HUES64 (cell line): ENCODE data around the gene VAV1.
"Not testable (repeated sequence)": the region's sequence is repeated elsewhere in the genome, so short reads cannot be mapped to it uniquely, and the experiment has no call there.

Experiments
- H3K27ac ChIP-seq: 2 replicates; pipeline ENCODE4 v1.7.0; 2013; ENCODE audit warnings: low read depth, low read length, inconsistent platforms
- H3K27me3 ChIP-seq: 2 replicates; pipeline ENCODE4 v1.6.1; 2013; ENCODE audit warnings: mild to moderate bottlenecking, low read length; ENCODE audit not compliant: insufficient read depth
- H3K36me3 ChIP-seq: 2 replicates; pipeline ENCODE4 v1.6.1; 2013; ENCODE audit warnings: mild to moderate bottlenecking, low read length; ENCODE audit not compliant: insufficient read depth
- H3K4me1 ChIP-seq: 2 replicates; pipeline ENCODE4 v1.6.1; 2013; ENCODE audit warnings: mild to moderate bottlenecking, low read length, moderate library complexity; ENCODE audit not compliant: insufficient read depth
- H3K4me3 ChIP-seq: 2 replicates; pipeline ENCODE4 v1.5.1; 2013; ENCODE audit warnings: mild to moderate bottlenecking, low read length, moderate library complexity
- H3K9ac ChIP-seq: 2 replicates; pipeline ENCODE4 v1.6.1; 2013; ENCODE audit warnings: mild to moderate bottlenecking, low read depth, low read length
- H3K9me3 ChIP-seq: 2 replicates; pipeline ENCODE4 v1.6.1; 2013; ENCODE audit warnings: low read depth, low read length; ENCODE audit not compliant: insufficient read depth
- WGBS: fragments of 150-250, 120-280 bp; methylation state at CpG from one replicate; pipeline ENCODE4 v1.1.7; 2013; ENCODE audit warnings: missing lambda C conversion rate; 5-methylcytosine and 5-hydroxymethylcytosine counted together

The VAV1 gene

DNA sequence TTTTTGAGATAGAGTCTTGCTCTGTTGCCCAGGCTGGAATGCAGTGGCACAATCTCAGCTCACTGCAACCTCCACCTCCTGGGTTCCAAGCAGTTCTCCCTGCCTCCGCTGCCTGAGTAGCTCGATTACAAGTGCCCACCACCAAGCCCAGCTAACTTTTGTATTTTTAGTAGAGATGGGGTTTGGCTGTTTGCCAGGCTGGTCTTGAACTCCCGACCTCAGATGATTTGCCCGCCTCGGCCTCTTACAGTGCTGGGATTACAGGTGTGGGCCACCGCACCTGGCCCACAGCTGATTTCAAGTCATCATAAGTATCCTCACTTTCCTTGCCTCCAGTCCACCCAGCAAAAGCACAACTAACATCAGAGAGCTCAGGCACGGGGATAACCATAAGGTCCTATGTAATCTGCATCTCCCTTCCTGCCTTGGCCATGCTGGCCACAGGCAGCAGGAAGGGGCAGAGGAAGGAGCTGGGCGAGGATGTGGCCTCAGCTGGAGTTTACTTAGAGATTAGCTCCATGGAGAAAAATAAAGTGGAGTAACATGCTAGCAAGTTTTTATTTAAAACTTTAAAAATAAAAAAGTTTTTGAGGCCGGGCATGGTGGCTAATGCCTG lies 91.9 kb downstream of the VAV1 start:
- Histone ChIP-seq H3K27me3 (no peaks in the 10 kb centered on the region), H3K9me3 (peaks cover 21% of the 10 kb centered on the region), H3K36me3 (no peaks in the 10 kb centered on the region), H3K27ac (no peak overlapping the region), H3K9ac (no peak overlapping the region), H3K4me1 (no peaks in the 10 kb centered on the region), H3K4me3 (no peak overlapping the region)
- 85% methylated on average over 8 of the region's 9 CpGs for WGBS

GRCh38 chr19:6865849-6866248 lies 93.3 kb downstream of the VAV1 start:
- 85% methylated on average over 10 of the region's 10 CpGs for WGBS
- H3K9ac ChIP-seq, result no peak overlapping the region
- no peak overlapping the region for H3K27ac ChIP-seq
- H3K36me3 ChIP-seq, result no peaks in the 10 kb centered on the region
- peaks cover 33% of the 10 kb centered on the region for H3K9me3 ChIP-seq
- no peak overlapping the region for H3K4me3 ChIP-seq
- H3K27me3 ChIP-seq, result no peaks in the 10 kb centered on the region
- no peaks in the 10 kb centered on the region for H3K4me1 ChIP-seq

DNA sequence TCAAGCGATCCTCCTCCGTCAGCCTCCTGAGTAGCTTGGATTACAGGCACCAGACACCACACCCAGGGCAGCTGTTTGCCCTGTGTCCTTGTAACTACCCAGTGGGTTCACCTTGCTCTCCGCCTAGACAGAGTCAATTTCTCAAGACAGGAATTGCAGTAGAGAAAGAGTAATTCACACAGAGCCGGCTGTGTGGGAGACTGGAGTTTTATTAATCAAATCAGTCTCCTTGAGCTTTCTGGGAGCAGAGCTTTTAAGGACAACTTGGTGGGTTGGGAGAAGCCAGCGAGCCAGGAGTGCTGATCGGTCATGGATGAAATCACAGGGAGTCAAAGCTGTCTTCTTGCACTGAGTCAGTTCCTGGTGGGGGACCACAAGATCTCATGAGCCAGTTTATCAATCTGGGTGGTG lies 94.2 kb downstream of the VAV1 start:
- Histone ChIP-seq H3K27me3 (no peaks in the 10 kb centered on the region), H3K4me3 (no peak overlapping the region)

DNA sequence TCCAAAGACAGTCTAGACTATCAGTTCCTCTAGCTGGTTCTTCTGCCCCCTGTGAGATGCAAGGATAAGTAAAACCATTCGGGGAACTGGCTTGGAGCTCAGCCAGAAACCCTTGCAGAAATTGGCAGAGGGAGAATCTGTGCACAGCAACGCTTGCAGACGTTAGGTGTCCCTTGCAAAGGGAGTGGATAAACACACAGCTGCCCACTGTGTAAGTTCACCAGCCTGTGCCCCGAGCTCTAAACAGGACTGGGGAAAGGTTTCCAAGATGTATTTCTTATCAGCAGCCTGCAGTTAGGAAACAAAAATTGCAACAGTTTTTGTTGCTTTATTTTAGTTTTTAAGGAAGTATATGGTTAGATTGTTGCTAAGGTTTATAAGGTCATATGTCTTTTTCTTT lies 95.8 kb downstream of the VAV1 start:
- no peak overlapping the region for H3K27ac ChIP-seq
- peaks cover 45% of the 10 kb centered on the region for H3K9me3 ChIP-seq
- 65% methylated on average over 4 of the region's 4 CpGs for WGBS
- no peaks in the 10 kb centered on the region for H3K36me3 ChIP-seq
- H3K4me1 ChIP-seq, result no peaks in the 10 kb centered on the region
- no peaks in the 10 kb centered on the region for H3K27me3 ChIP-seq
- H3K4me3 ChIP-seq, result no peak overlapping the region
- no peak overlapping the region for H3K9ac ChIP-seq

More for the DNA sequence above, 94.2 kb downstream of the VAV1 start:
- H3K27ac ChIP-seq, result no peak overlapping the region
- whole genome bisulfite sequencing, result 91% methylated on average over 6 of the region's 6 CpGs
- no peaks in the 10 kb centered on the region for H3K36me3 ChIP-seq
- H3K9ac ChIP-seq, result no peak overlapping the region
- H3K9me3 ChIP-seq, result peaks cover 40% of the 10 kb centered on the region
- no peaks in the 10 kb centered on the region for H3K4me1 ChIP-seq

GRCh38 chr19:6869151-6869882 lies 96.8 kb downstream of the VAV1 start:
- not testable (repeated sequence) for H3K4me1 ChIP-seq, H3K36me3 ChIP-seq, H3K4me3 ChIP-seq, H3K9ac ChIP-seq, H3K27me3 ChIP-seq, H3K27ac ChIP-seq
- H3K9me3 ChIP-seq, result peaks cover 54% of the 10 kb centered on the region
- 91% methylated on average over 22 of the region's 22 CpGs for WGBS

GRCh38 chr19:6873708-6874431 lies 101.4 kb downstream of the VAV1 start:
- H3K9me3 ChIP-seq, result peaks cover 77% of the 10 kb centered on the region
- H3K27ac ChIP-seq, result no peak overlapping the region
- no peak overlapping the region for H3K4me3 ChIP-seq
- no peaks in the 10 kb centered on the region for H3K4me1 ChIP-seq
- no peaks in the 10 kb centered on the region for H3K36me3 ChIP-seq
- H3K27me3 ChIP-seq, result no peaks in the 10 kb centered on the region
- WGBS, result 83% methylated on average over 10 of the region's 10 CpGs
- no peak overlapping the region for H3K9ac ChIP-seq

DNA sequence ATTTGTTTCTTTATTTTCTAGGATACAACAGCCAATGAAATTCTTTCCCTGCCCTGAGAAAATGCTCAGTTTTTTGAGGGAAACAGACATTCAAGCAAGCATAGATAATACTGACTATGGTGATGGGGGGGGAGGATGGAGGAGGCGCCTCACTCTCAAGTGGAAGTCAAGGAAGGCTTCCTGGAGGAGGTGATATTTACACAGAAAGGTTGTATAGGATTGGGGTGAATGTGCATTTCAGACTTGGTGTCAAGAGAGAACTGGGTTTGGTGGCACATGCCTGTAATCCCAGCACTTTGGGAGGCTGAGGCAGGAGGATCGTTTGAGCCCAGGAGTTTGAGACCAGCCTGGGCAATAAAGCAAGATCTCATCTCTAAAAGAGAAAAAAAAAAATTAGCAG lies 102.7 kb downstream of the VAV1 start:
- H3K9me3 ChIP-seq, result peaks cover 80% of the 10 kb centered on the region
- H3K27ac ChIP-seq, result no peak overlapping the region
- H3K27me3 ChIP-seq, result no peaks in the 10 kb centered on the region
- no peaks in the 10 kb centered on the region for H3K36me3 ChIP-seq
- H3K9ac ChIP-seq, result no peak overlapping the region
- no peak overlapping the region for H3K4me3 ChIP-seq
- 70% methylated on average over 2 of the region's 2 CpGs for WGBS
- no peaks in the 10 kb centered on the region for H3K4me1 ChIP-seq

- Histone ChIP-seq H3K4me3 (no peak overlapping the region), H3K36me3 (no peaks in the 10 kb centered on the region), H3K27ac (no peak overlapping the region), H3K27me3 (no peaks in the 10 kb centered on the region), H3K9ac (no peak overlapping the region), H3K4me1 (no peaks in the 10 kb centered on the region), H3K9me3 (peaks cover 77% of the 10 kb centered on the region)
- WGBS, result 66% methylated on average over 7 of the region's 7 CpGs
Observed at GRCh38 chr19:6876748-6877147, 104.2 kb downstream of the VAV1 start.

- no peak overlapping the region for H3K4me3 ChIP-seq
- no peak overlapping the region for H3K27ac ChIP-seq
- no peaks in the 10 kb centered on the region for H3K27me3 ChIP-seq
- no peaks in the 10 kb centered on the region for H3K36me3 ChIP-seq
- H3K4me1 ChIP-seq, result no peaks in the 10 kb centered on the region
- no peak overlapping the region for H3K9ac ChIP-seq
- peaks cover 83% of the 10 kb centered on the region for H3K9me3 ChIP-seq
- 80% methylated on average over 4 of the region's 4 CpGs for WGBS
Observed at GRCh38 chr19:6877766-6878165, 105.3 kb downstream of the VAV1 start.

GRCh38 chr19:6886277-6886897 lies 113.9 kb downstream of the VAV1 start:
- Histone ChIP-seq H3K4me1 (no peaks in the 10 kb centered on the region), H3K4me3 (no peak overlapping the region), H3K9me3 (peaks cover 72% of the 10 kb centered on the region), H3K27ac (no peak overlapping the region), H3K36me3 (no peaks in the 10 kb centered on the region), H3K9ac (no peak overlapping the region), H3K27me3 (no peaks in the 10 kb centered on the region)
- 76% methylated on average over 7 of the region's 7 CpGs for WGBS

DNA sequence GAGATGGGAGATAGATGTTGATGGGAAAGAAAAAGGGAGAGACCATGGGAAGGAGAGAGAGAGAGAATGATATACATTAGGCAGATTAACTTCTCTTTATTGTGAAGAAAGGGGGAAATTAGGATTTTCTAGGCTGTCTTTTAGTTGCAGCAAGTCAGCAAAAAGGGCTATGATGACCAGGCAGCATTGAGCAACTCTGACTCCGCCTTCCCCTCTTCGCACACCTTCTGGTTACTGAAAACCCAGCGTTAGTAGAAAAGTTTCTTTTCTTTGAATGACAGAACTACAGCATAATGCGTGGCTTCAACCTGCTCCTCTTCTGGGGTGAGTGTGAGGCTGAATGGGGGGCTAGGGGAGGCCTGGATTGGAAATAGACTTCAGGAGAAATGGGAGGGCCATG lies 114.8 kb downstream of the VAV1 start, which contains the start of gene ADGRE1:
TSS of gene ADGRE1 (plus strand) at position 264 of the 400 bp plus-strand sequence. CDS start at position 294, 30 bp downstream.
- no peak within 1 kb of the TSS for H3K9ac ChIP-seq
- H3K4me3 ChIP-seq, result no peak within 1 kb of the TSS
- no peaks in the 10 kb centered on the region for H3K27me3 ChIP-seq
- peaks cover 75% of the 10 kb centered on the region for H3K9me3 ChIP-seq
- H3K27ac ChIP-seq, result no peak within 1 kb of the TSS
- 58% methylated on average over 4 of the region's 4 CpGs for WGBS
- H3K36me3 ChIP-seq, result no peaks in the 10 kb centered on the region
- no peaks in the 10 kb centered on the region for H3K4me1 ChIP-seq
